ENCODE measurements around the gene SLC16A7. TPM values are rescaled to one million over a fixed set of nuclear protein-coding genes. Genes with fewer than 3 reads are reported as not detected.
"Not testable (repeated sequence)": the region's sequence is repeated elsewhere in the genome, so short reads cannot be mapped to it uniquely, and the experiment has no call there.

SLC16A7 gene
- polyA plus RNA-seq, 6 donors from 2014 or later = 12.6 to 38.9 (median 29.1) TPM

DNA sequence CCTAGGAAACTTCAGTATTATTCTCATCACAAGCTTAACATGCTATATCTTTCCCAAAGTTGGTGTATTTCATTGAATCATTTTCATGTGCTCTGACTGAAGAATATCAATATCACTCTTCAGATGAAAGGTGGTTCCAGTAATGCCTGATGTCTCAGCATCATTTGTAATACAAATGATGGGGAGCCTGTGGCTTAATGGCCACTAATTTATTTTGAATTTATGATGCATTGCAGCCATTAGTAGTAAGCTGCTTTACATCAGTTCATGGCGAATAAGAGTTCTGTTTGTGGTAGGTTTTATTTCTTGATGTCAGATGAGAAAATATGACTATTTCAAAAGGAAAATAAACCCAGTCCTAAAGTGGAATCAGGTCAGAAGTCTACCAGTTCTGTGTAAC lies 139.4 kb downstream of the SLC16A7 start:
- peaks cover 5 to 18% (median 12%) of the 10 kb centered on the region in 3 donors for H3K4me1 Mint-ChIP-seq
- no peaks in the 10 kb centered on the region for H3K27me3 Mint-ChIP-seq
- no peak for ATAC-seq (ENCODE audit: low read depth in 2 of 2)
- DNase-seq = no peak
- no peak overlapping the region for H3K4me3 Mint-ChIP-seq
- no peaks in the 10 kb centered on the region for H3K9me3 Mint-ChIP-seq
- no peak overlapping the region for H3K27ac Mint-ChIP-seq
- H3K36me3 Mint-ChIP-seq = peaks cover 8 to 16% of the 10 kb centered on the region in 2 donors

DNA sequence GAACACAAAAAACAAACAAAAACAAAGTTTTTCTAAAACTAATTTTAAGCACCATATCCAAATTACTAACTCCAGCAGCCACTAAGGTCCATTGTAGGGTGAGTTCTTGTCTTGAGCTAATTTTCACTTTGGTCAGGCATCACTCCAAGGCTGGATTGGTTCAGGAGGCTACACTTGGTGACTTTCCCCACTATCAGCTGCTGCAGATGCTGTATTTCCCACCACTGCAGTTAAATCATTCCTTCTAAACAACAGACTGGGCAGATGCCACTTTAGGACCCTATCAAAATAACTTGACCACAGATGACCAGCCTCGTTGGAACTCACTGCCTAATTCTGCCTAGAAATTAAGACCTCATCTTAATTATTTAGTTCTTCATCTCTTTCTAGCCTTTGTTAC lies 140.5 kb downstream of the SLC16A7 start:
- H3K27ac Mint-ChIP-seq = no peak overlapping the region
- DNase-seq = no peak
- no peak for ATAC-seq (ENCODE audit: low read depth in 2 of 2)
- H3K36me3 Mint-ChIP-seq = peaks cover 8 to 16% of the 10 kb centered on the region in 2 donors
- H3K27me3 Mint-ChIP-seq = no peaks in the 10 kb centered on the region
- H3K9me3 Mint-ChIP-seq = no peaks in the 10 kb centered on the region
- H3K4me1 Mint-ChIP-seq = peaks cover 5 to 18% (median 12%) of the 10 kb centered on the region in 3 donors
- H3K4me3 Mint-ChIP-seq = no peak overlapping the region

DNA sequence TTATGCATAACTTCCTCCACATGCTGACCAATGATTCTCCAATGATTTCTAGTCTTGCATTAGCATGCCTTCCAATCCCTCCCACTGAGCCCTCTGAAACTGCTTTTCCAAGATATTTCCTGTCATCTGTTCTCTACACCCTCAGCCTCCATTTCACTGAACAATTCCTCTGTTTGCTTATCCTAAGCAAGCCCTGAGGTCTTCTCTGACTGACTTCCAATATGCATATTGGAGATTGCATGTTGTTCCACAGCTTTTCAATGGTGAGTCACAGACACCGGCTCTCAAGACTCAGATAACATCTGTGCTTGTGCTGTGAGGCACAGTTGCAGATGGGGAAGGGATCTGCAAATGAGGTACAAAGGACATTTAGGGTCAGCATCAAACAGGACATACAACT lies 141.0 kb downstream of the SLC16A7 start:
- no peak for ATAC-seq (ENCODE audit: low read depth in 2 of 2)

DNA sequence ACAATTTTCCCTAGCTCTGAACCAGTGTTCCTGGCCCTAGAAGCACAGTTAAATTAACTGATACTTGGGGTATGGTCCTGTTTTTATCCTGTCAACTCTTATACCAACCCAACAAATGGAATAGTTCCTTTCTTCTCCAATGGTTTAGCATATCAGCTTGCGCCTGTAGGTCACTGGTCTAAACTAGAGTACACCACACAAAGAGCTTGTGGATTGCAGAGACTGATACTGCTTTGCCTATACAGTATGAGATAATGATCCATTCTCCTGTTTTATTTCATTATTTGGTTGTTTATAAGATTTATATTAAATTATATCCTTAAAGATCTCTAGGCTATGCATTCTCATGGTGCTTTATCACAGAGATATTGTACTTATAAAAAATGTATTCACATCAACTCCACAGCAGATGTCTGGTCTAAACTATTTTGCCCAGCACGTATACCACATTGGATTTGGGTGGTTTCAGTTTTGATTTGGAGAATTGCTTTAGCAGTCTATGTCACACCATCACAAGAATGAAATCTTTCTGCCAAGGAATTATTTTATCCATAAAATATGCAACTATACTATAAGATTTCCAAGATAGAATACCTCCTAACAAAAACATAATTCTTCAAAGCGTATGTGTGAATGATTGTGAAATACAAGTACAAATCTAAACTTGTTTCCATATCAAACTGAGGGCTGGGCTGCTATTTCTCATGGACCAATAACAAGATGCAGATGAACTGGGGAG lies 142.1 kb downstream of the SLC16A7 start:
- Mint-ChIP-seq H3K27me3 (no peaks in the 10 kb centered on the region), H3K4me3 (no peak overlapping the region), H3K36me3 (peaks cover 8 to 13% of the 10 kb centered on the region in 2 donors), H3K9me3 (no peaks in the 10 kb centered on the region), H3K27ac (peak overlapping the region in 1 of 6 donors; percentile 27), H3K4me1 (peaks cover 5 to 15% (median 12%) of the 10 kb centered on the region in 3 donors)
- ATAC-seq (ENCODE audit: low read depth in 2 of 2) = no peak
- no peak for DNase-seq

More for the DNA sequence above, 141.0 kb downstream of the SLC16A7 start:
- no peaks in the 10 kb centered on the region for H3K27me3 Mint-ChIP-seq
- H3K36me3 Mint-ChIP-seq = peaks cover 8 to 16% of the 10 kb centered on the region in 2 donors
- no peak for DNase-seq
- H3K27ac Mint-ChIP-seq = peak overlapping the region in 3 of 6 donors; percentile 0 to 77 (median 14)
- no peaks in the 10 kb centered on the region for H3K9me3 Mint-ChIP-seq
- peaks cover 5 to 15% (median 12%) of the 10 kb centered on the region in 3 donors for H3K4me1 Mint-ChIP-seq
- no peak overlapping the region for H3K4me3 Mint-ChIP-seq

DNA sequence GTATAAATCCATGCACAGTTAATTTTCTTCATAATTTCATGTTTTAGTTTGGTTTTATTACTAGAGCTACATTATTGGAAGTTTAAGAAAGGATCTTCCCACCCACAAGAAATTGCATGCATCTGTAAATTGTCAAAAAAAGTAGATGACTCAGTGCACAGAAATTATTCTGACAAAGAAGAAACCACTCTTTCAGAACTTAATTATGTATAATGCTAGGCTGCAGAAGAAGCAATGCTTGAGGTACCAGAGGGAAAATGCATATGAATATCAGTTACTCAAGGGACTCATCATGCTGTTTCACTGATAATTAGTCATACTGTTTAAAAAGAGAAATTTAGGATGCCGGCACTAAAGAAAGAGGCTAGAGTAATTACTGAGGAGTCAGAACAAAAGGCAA lies 147.0 kb downstream of the SLC16A7 start:
- Mint-ChIP-seq H3K4me3 (no peak overlapping the region), H3K36me3 (peaks cover 11 to 23% of the 10 kb centered on the region in 2 donors), H3K4me1 (peaks cover 0 to 4% (median 0%) of the 10 kb centered on the region in 3 donors), H3K27me3 (no peaks in the 10 kb centered on the region), H3K27ac (no peak overlapping the region), H3K9me3 (peaks cover 0 to 2% (median 0%) of the 10 kb centered on the region in 7 donors)
- DNase-seq (no peak), ATAC-seq (ENCODE audit: low read depth in 2 of 2) (no peak)

DNA sequence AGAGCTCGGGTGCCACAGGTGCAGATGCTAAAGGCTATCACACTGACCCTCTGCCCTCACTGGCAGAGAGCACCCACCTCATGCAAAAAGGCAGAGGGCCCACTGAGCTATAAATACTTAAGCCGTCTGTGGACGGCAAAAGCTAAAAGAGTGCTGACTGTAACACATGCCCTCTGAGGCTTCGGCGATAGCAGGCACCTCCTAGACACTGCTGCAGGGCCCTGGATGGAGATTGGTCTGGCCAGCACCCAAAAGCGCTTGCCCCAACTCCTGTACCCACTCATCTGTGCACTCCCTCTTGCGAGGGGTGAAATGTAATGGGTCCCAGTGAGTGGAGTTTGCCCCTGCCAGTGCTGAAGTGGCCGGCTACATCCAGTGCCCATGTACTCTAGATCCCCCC lies 148.7 kb downstream of the SLC16A7 start:
- DNase-seq = no peak
- peaks cover 0 to 4% (median under 1%) of the 10 kb centered on the region in 7 donors for H3K9me3 Mint-ChIP-seq
- H3K4me3 Mint-ChIP-seq = no peak overlapping the region
- peaks cover 11 to 27% of the 10 kb centered on the region in 2 donors for H3K36me3 Mint-ChIP-seq
- no peaks in the 10 kb centered on the region for H3K27me3 Mint-ChIP-seq
- no peaks in the 10 kb centered on the region for H3K4me1 Mint-ChIP-seq
- ATAC-seq (ENCODE audit: low read depth in 2 of 2) = no peak
- peak overlapping the region in 1 of 6 donors; percentile 54 for H3K27ac Mint-ChIP-seq

DNA sequence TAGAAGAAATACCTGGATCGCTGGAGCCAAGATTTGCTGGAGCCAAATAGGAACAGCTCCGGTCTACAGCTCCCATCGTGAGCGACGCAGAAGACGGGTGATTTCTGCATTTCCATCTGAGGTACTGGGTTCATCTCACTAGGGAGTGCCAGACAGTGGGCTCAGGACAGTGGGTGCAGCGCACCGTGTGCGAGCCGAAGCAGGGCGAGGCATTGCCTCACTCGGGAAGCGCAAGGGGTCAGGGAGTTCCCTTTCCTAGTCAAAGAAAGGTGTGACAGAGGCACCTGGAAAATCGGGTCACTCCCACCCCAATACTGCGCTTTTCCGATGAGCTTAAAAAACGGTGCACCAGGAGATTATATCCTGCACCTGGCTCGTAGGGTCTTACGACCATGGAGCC lies 155.3 kb downstream of the SLC16A7 start:
- H3K27ac Mint-ChIP-seq; H3K4me3 Mint-ChIP-seq; H3K4me1 Mint-ChIP-seq; DNase-seq; H3K27me3 Mint-ChIP-seq; ATAC-seq (ENCODE audit: low read depth in 2 of 2): not testable (repeated sequence)
- Mint-ChIP-seq H3K36me3 (peaks cover 7 to 19% of the 10 kb centered on the region in 2 donors), H3K9me3 (peaks cover 2 to 17% (median 8%) of the 10 kb centered on the region in 7 donors)

DNA sequence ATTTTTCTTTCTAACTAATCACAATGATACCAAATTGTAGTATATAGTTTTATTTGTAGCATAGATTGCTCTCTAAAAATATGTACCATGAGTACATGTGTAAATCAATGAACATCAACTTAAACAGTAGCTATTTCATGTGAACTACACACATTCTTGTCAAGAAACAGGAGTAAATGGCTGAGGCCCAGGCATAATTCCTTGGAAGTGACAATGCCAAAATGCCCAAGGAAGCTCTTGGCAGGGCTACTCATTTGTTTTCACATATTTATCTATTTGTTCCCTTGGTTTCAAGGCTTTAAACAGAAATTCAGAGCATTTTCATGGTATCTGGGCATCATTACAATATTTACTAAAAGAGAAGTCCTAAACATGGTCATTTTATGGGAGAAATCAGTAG lies 165.7 kb downstream of the SLC16A7 start:
- DNase-seq = no peak
- ATAC-seq (ENCODE audit: low read depth in 2 of 2) = no peak
- Mint-ChIP-seq H3K27ac (no peak overlapping the region), H3K9me3 (peaks cover 0 to 2% (median 0%) of the 10 kb centered on the region in 7 donors), H3K27me3 (no peaks in the 10 kb centered on the region), H3K36me3 (peaks cover 0 to 5% of the 10 kb centered on the region in 2 donors), H3K4me1 (peaks cover 0 to 13% (median 4%) of the 10 kb centered on the region in 3 donors), H3K4me3 (no peak overlapping the region)

DNA sequence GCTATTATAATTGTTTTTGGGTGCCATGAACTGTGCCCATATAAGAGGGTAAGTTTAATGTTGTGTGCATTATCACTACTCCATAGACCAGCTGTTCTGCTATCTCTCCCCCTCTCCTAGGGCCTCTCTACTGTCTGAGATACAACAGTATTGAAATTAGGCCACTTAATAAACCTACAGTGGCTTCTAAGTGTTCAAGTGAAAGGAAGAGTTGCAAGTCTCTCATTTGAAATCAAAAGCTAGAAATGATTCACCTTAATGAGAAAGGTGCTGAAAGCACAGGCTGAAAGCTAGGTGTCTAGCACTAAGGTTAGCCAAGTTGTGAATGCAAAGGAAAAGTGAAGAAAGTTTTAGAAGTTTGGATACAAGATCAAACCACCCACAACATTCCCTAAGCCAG lies 168.0 kb downstream of the SLC16A7 start:
- DNase-seq (no peak), ATAC-seq (ENCODE audit: low read depth in 2 of 2) (no peak)
- H3K4me3 Mint-ChIP-seq = no peak overlapping the region
- peaks cover 0 to 8% (median 0%) of the 10 kb centered on the region in 3 donors for H3K4me1 Mint-ChIP-seq
- no peaks in the 10 kb centered on the region for H3K27me3 Mint-ChIP-seq
- peaks cover 0 to 15% of the 10 kb centered on the region in 2 donors for H3K36me3 Mint-ChIP-seq
- H3K27ac Mint-ChIP-seq = peak overlapping the region in 1 of 6 donors; percentile 39
- H3K9me3 Mint-ChIP-seq = peaks cover 0 to 2% (median 0%) of the 10 kb centered on the region in 7 donors

DNA sequence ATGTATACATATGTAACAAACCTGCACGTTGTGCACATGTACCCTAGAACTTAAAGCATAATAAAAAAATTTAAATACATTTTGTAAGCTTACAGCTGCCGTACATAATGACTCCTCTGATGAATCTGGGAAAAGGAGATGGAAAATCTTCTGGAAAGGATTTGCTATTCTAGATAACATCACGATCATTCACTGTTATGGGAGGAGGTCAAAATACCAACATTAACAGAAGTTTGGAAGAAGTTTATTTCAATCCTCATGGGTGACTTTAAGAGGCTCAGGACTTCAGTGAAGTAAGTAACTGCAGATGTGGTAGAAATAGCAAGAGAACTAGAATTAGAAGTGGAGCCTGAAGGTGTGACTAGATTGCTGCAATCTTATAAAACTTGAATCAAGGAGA lies 172.2 kb downstream of the SLC16A7 start:
- ATAC-seq (ENCODE audit: low read depth in 2 of 2) (no peak), DNase-seq (no peak)
- H3K9me3 Mint-ChIP-seq = peaks cover 0 to 2% (median 0%) of the 10 kb centered on the region in 7 donors
- H3K27ac Mint-ChIP-seq = no peak overlapping the region
- H3K36me3 Mint-ChIP-seq = peaks cover 0 to 15% of the 10 kb centered on the region in 2 donors
- H3K4me1 Mint-ChIP-seq = peaks cover 0 to 8% (median 0%) of the 10 kb centered on the region in 3 donors
- no peaks in the 10 kb centered on the region for H3K27me3 Mint-ChIP-seq
- no peak overlapping the region for H3K4me3 Mint-ChIP-seq

DNA sequence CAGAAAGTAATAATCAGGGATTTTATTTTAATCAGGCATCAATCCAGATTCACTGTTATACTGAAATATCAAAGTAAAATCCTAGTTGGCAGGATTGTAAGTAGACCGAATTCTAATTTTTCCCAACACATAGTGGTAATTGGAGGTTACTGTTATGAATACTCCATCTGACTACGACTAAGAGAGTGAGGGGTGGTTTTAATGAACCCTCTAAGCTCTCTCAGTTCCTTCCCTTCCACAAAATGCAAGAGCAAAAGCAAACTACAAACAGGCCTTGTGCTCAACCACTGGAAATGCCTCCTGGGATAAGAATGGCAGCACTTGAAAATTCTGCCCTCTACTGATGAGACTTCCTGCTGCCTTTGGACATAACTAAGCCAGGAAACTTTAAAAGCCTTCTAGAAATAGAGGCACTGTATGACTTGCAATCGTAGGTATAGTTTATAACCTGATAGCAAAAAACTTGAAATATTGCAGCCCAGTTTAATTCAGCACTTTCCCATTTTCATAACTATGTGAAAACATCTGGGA lies 184.8 kb downstream of the SLC16A7 start:
- Mint-ChIP-seq H3K4me1 (no peaks in the 10 kb centered on the region), H3K4me3 (no peak overlapping the region), H3K9me3 (peaks cover 0 to 2% (median 0%) of the 10 kb centered on the region in 7 donors), H3K27ac (no peak overlapping the region), H3K36me3 (peaks cover 7 to 20% of the 10 kb centered on the region in 2 donors), H3K27me3 (no peaks in the 10 kb centered on the region)
- ATAC-seq (ENCODE audit: low read depth in 2 of 2) (no peak), DNase-seq (no peak)

DNA sequence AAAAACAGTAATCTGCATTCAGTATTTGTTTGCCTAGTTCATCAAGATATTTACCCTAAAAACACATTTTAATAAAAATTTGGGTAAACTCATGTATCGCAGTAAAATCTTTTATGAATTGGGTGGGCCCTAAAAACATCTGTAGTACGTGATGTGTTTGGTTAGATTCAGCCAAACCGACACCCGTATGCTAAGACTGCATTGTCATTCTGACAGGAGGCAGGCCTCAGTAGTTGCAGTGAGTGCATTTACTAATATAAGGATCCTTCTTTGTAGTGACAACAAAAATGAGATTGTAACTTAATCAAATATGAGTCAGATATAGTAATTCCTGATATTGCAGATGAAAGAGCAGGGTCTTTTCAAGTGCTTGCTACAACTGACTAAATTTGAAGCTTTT lies 191.8 kb downstream of the SLC16A7 start:
- peaks cover 10 to 12% of the 10 kb centered on the region in 2 donors for H3K36me3 Mint-ChIP-seq
- H3K9me3 Mint-ChIP-seq = peaks cover 0 to 7% (median 4%) of the 10 kb centered on the region in 7 donors
- DNase-seq (no peak), ATAC-seq (ENCODE audit: low read depth in 2 of 2) (no peak)
- no peaks in the 10 kb centered on the region for H3K27me3 Mint-ChIP-seq
- no peak overlapping the region for H3K4me3 Mint-ChIP-seq
- H3K27ac Mint-ChIP-seq = no peak overlapping the region
- no peaks in the 10 kb centered on the region for H3K4me1 Mint-ChIP-seq

DNA sequence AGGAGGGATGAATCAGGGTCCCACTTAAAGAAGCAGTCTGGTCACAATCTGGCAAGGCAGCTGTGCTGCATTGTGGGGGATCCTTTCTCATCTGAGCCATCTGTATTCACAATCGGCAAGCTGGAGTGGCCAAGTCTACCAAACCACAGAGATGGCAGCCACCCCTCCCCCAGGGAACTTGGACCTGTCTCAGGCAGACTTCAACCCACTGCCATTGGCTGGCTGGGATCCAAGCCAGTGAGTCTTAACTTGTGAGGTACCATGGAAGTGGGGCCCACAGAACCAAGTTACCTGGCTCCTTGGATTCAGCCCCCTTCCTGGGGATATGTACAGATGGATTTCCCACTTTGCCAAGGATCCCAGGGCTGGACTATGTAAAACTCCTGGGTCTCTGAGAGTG lies 196.8 kb downstream of the SLC16A7 start:
- Mint-ChIP-seq H3K36me3 (peaks cover 16 to 25% of the 10 kb centered on the region in 2 donors), H3K27ac (no peak overlapping the region), H3K27me3 (no peaks in the 10 kb centered on the region), H3K4me1 (no peaks in the 10 kb centered on the region), H3K9me3 (peaks cover 9 to 44% (median 21%) of the 10 kb centered on the region in 7 donors), H3K4me3 (no peak overlapping the region)
- ATAC-seq (ENCODE audit: low read depth in 2 of 2) (no peak), DNase-seq (no peak)

DNA sequence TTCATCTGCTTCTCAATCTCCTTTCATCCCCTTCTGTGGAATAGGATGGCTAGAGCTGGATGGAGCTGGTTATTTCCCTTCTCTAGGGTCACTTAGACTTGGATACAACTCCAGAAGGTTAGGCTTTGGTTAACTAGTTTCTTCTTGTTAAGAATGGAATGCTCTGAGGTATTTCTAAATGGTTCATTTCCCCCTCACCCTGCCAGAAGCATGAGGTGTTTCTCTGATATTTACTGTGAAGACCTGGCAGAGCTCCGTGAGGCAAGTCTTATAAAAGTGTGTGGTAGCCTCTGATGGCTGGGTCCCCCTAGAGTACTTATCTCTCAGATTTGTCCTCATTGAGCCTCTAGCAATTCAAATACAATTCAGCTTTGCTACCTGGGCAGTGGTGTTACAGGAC lies 207.9 kb downstream of the SLC16A7 start:
- H3K27me3 Mint-ChIP-seq = no peaks in the 10 kb centered on the region
- ATAC-seq (ENCODE audit: low read depth in 2 of 2) (no peak), DNase-seq (no peak)
- peak overlapping the region in 1 of 8 donors; percentile 37 for H3K4me3 Mint-ChIP-seq
- H3K27ac Mint-ChIP-seq = peak overlapping the region in 2 of 6 donors; percentile 38 to 53
- H3K9me3 Mint-ChIP-seq = peaks cover 6 to 40% (median 26%) of the 10 kb centered on the region in 7 donors
- H3K36me3 Mint-ChIP-seq = peaks cover 4 to 6% of the 10 kb centered on the region in 2 donors
- H3K4me1 Mint-ChIP-seq = peaks cover 2 to 8% (median 6%) of the 10 kb centered on the region in 3 donors
